ENCODE data around the gene FTO.

GRCh38 chr16:54056921-54057320 is 353.0 kb downstream of the FTO start:
- no peak for TF ChIP-seq CTCF (IDR thresholded peaks at IDR 0.05)
- no peak for TF ChIP-seq POLR2A (IDR thresholded peaks at IDR 0.05)

Measured in testis (tissue), 2 donors.